MM.1S (cell line): ENCODE data around the gene SUFU.

Source experiments
- DNase-seq: peaks from one replicate; pipeline ENCODE4 v3.0.0-alpha.2; 2015
- H2AFZ ChIP-seq: fragments of 300-600 bp; sonication (generic); 2 replicates; pipeline ENCODE4 v1.6.0; 2016; ENCODE audit warnings: antibody characterized with exemption, low read length
- H3F3A ChIP-seq: fragments of 300-600 bp; sonication (generic); 2 replicates; pipeline ENCODE4 v1.6.1; 2016; ENCODE audit warnings: mild to moderate bottlenecking, antibody characterized with exemption, low read length, moderate library complexity, mixed read lengths; ENCODE audit not compliant: insufficient read depth
- H3K27ac ChIP-seq: fragments of 300-600 bp; sonication (generic); 2 replicates; pipeline ENCODE4 v1.5.1; 2016; ENCODE audit warnings: mild to moderate bottlenecking, low read length
- H3K27me3 ChIP-seq: fragments of 300-600 bp; sonication (generic); replicated peaks from 2 replicates; pipeline ENCODE4 v1.6.0; 2016; ENCODE audit warnings: low read length; ENCODE audit not compliant: insufficient read depth
- H3K36me3 ChIP-seq: fragments of 300-600 bp; sonication (generic); replicated peaks from 2 replicates; pipeline ENCODE4 v1.6.1; 2016; ENCODE audit warnings: mild to moderate bottlenecking, low read length, mixed read lengths; ENCODE audit not compliant: insufficient read depth
- H3K4me1 ChIP-seq: fragments of 300-600 bp; sonication (generic); 2 replicates; pipeline ENCODE4 v1.6.1; 2016; ENCODE audit warnings: low read length, mixed read lengths
- H3K4me2 ChIP-seq: fragments of 300-600 bp; sonication (generic); 2 replicates; pipeline ENCODE4 v1.6.0; 2016; ENCODE audit warnings: low read depth, low read length
- H3K4me3 ChIP-seq: fragments of 300-600 bp; sonication (generic); 2 replicates; pipeline ENCODE4 v1.5.1; 2016; ENCODE audit warnings: low read length, mixed read lengths
- H3K79me2 ChIP-seq: fragments of 300-600 bp; sonication (generic); 2 replicates; pipeline ENCODE4 v1.6.1; 2016; ENCODE audit warnings: mixed run types, low read length, mixed read lengths
- H3K9ac ChIP-seq: fragments of 300-600 bp; sonication (generic); 2 replicates; pipeline ENCODE4 v1.6.1; 2016; ENCODE audit warnings: low read length, mixed read lengths
- H3K9me2 ChIP-seq: fragments of 300-600 bp; sonication (generic); replicated peaks from 2 replicates; pipeline ENCODE4 v1.6.1; 2016; ENCODE audit warnings: mild to moderate bottlenecking, low read length, mixed read lengths; ENCODE audit not compliant: insufficient read depth
- H3K9me3 ChIP-seq: fragments of 300-600 bp; sonication (generic); replicated peaks from 2 replicates; pipeline ENCODE4 v1.6.1; 2016; ENCODE audit warnings: mild to moderate bottlenecking, low read length, mixed read lengths; ENCODE audit not compliant: insufficient read depth
- H4K20me1 ChIP-seq: fragments of 300-600 bp; sonication (generic); 2 replicates; pipeline ENCODE4 v1.6.1; 2016; ENCODE audit warnings: mild to moderate bottlenecking, low read length, moderate library complexity, mixed read lengths; ENCODE audit not compliant: insufficient read depth
- CTCF ChIP-seq: fragments of 300-600 bp; sonication (generic); IDR thresholded peaks from 2 replicates; pipeline ENCODE4 v1.5.1; 2016; ENCODE audit warnings: antibody characterized with exemption, low read length, mixed read lengths
- EZH2 ChIP-seq: fragments of 300-600 bp; sonication (generic); optimal IDR thresholded peaks from 2 replicates; pipeline ENCODE3; 2017; ENCODE audit warnings: low read depth, mild to moderate bottlenecking, antibody characterized with exemption, low read length, mixed read lengths
- EZH2phosphoT487 ChIP-seq: fragments of 300-600 bp; sonication (generic); IDR thresholded peaks from 2 replicates; pipeline ENCODE4 v1.6.1; 2018; ENCODE audit warnings: antibody characterized with exemption, low read length

The SUFU gene

GRCh38 chr10:102603946-102604345, 100.2 kb downstream of the SUFU start:
- no peaks in the 10 kb centered on the region for H3K9me3 ChIP-seq
- no peak for DNase-seq
- TF ChIP-seq CTCF, result no peak
- TF ChIP-seq EZH2, result no peak
- TF ChIP-seq EZH2phosphoT487, result no peak
- H3K36me3 ChIP-seq, result no peaks in the 10 kb centered on the region
- no peaks in the 10 kb centered on the region for H3K4me1 ChIP-seq
- H3K27ac ChIP-seq, result no peak overlapping the region
- no peak overlapping the region for H3K4me2 ChIP-seq
- no peak overlapping the region for H2AFZ ChIP-seq
- H3F3A ChIP-seq, result no peaks in the 10 kb centered on the region
- H3K27me3 ChIP-seq, result no peaks in the 10 kb centered on the region
- H3K9ac ChIP-seq, result no peak overlapping the region
- no peaks in the 10 kb centered on the region for H3K9me2 ChIP-seq
- no peaks in the 10 kb centered on the region for H4K20me1 ChIP-seq
- no peak overlapping the region for H3K4me3 ChIP-seq
- H3K79me2 ChIP-seq, result no peaks in the 10 kb centered on the region

- H3K9me2 ChIP-seq, result no peaks in the 10 kb centered on the region
- no peaks in the 10 kb centered on the region for H3K27me3 ChIP-seq
- no peaks in the 10 kb centered on the region for H3K4me1 ChIP-seq
- H3K4me2 ChIP-seq, result no peak overlapping the region
- no peaks in the 10 kb centered on the region for H3K9me3 ChIP-seq
- H3K9ac ChIP-seq, result no peak overlapping the region
- no peaks in the 10 kb centered on the region for H3F3A ChIP-seq
- H3K36me3 ChIP-seq, result no peaks in the 10 kb centered on the region
- H3K4me3 ChIP-seq, result no peak overlapping the region
- TF ChIP-seq EZH2, result no peak
- no peak for TF ChIP-seq CTCF
- no peak for TF ChIP-seq EZH2phosphoT487
- H3K27ac ChIP-seq, result no peak overlapping the region
- DNase-seq, result no peak
- no peak overlapping the region for H2AFZ ChIP-seq
- no peaks in the 10 kb centered on the region for H3K79me2 ChIP-seq
- H4K20me1 ChIP-seq, result no peaks in the 10 kb centered on the region
These were observed 100.7 kb downstream of the SUFU start for GRCh38 chr10:102604439-102604841.

DNA sequence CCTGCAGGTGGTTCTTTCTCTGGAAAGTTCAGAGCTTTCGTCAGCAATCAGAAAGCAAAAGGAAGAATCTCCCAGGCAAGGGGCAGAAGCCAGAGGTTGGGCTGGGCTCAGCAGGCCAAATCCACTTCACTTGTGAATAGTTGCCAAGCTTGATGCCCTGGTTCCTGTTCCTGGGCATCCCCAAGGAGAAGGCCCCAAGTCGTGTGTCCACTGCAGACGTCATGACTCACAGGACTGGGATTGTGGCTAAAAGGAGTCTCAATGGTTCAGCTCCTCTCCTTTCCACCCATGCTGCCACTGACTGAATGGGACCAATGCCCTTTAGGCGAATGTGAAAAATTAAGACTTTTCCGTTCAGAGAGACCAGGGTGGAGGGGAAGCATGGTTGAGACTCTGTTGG, 101.9 kb downstream of the SUFU start:
- no peaks in the 10 kb centered on the region for H3K9me2 ChIP-seq
- H4K20me1 ChIP-seq, result no peaks in the 10 kb centered on the region
- H2AFZ ChIP-seq, result no peak overlapping the region
- no peaks in the 10 kb centered on the region for H3F3A ChIP-seq
- no peak overlapping the region for H3K4me2 ChIP-seq
- no peaks in the 10 kb centered on the region for H3K9me3 ChIP-seq
- no peaks in the 10 kb centered on the region for H3K36me3 ChIP-seq
- H3K9ac ChIP-seq, result no peak overlapping the region
- H3K4me1 ChIP-seq, result no peaks in the 10 kb centered on the region
- no peak overlapping the region for H3K4me3 ChIP-seq
- no peaks in the 10 kb centered on the region for H3K27me3 ChIP-seq
- TF ChIP-seq CTCF (no peak), EZH2phosphoT487 (no peak), EZH2 (no peak)
- H3K27ac ChIP-seq, result no peak overlapping the region
- no peak for DNase-seq
- H3K79me2 ChIP-seq, result no peaks in the 10 kb centered on the region
